NCI-H446 treated with DMSO at 0.1 percent for 48 hours (cell line): ENCODE data around the gene KLF2.

Experiments
- DNase-seq: peaks from one replicate; lab custom pipeline; 2025; lab: John Stamatoyannopoulos, UW

KLF2 gene

DNA sequence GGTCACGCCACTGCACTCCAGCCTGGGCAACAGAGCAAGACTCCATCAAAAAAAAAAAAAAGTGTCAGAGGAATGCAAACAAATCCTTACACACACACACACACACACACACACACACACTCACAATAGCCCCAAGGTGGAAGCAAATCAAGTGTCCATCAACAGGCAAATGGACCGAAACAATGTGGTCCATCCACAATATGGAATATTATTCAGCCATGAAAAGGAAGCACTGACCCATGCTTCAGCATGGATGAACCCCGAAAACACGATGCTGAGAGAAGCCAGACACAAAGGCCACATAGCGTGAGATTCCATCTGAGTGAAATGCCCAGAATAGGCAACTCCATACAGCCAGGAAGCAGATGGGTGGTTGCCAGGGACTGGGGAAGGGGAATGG, 16.5 kb upstream of the KLF2 start:
- DNase-seq = no peak

- DNase-seq = no peak
These were observed 15.0 kb upstream of the KLF2 start for GRCh38 chr19:16309643-16310042.

GRCh38 chr19:16315825-16316505, 8.7 kb upstream of the KLF2 start:
- no peak for DNase-seq

- no peak for DNase-seq
These were observed 8.1 kb upstream of the KLF2 start for GRCh38 chr19:16316506-16316882.

DNA sequence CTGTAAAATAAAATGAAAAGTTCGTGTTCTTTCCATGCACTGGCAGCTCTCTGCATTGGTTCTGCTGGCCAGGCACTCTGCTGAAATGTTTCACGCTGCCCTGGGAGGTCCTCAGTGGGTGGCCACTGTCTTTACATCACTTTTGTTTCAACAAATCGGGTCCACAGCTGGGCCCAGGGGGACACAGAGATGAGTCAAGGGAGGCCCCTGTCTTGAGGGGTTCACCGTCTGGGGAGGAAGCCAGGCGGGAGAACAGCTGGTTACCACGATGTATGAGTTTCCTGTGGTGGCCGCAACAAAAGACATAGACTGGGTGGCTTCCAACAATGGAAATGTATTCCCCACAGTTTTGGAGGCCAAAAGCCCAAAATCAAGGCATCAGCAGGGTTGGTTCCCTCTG, 5.1 kb upstream of the KLF2 start:
- DNase-seq = no peak

DNA sequence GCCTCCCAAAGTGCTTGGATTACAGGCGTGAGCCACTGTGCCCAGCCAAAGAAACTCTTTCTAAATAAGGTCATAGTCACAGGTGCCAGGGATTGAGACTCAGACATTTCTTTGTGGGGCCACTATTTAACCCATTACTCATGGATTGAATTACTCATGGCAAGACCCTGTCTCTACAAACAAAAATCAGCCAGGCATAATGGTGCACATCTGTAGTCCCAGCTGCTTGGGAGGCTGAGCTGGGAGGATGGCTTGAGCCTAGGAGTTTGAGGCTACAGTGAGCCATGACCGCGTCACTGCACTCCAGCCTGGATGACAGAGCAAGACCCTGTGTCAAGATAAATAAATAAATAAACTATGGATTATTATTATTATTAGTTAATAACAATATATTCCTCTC, 3.6 kb upstream of the KLF2 start:
- DNase-seq = no peak

DNA sequence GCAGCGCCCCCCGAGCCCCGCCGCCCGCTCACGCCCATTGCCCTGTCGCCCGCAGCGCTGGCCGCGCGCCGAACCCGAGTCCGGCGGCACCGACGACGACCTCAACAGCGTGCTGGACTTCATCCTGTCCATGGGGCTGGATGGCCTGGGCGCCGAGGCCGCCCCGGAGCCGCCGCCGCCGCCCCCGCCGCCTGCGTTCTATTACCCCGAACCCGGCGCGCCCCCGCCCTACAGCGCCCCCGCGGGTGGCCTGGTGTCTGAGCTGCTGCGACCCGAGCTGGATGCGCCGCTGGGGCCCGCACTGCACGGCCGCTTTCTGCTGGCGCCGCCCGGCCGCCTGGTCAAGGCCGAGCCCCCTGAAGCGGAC, 518 bp downstream of the KLF2 start:
- no peak for DNase-seq

DNA sequence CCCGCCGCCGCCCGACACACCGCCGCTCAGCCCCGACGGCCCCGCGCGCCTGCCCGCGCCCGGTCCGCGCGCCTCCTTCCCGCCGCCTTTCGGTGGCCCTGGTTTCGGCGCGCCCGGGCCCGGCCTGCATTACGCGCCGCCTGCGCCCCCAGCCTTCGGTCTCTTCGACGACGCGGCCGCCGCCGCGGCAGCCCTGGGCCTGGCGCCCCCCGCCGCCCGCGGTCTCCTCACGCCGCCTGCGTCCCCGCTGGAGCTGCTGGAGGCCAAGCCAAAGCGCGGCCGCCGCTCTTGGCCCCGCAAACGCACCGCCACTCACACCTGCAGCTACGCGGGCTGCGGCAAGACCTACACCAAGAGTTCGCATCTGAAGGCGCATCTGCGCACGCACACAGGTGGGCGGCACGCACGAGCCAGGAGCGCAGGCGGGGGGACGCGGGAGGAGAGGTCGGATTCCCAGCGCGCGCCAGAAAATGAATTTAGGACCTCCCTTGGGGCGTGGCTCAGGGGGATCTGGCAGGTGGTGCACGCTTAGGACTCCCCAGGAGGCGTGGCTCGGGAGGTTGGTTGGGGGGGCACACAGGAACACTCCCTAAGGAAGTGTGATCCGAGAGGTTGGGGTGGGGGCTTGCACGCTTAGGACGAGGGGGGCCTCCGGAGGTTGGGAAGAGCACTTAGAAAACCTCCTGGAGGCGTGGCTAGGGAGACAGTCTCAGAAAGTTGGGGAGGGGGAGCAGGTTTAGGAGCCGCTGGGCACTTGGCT, 1.2 kb downstream of the KLF2 start:
- DNase-seq = no peak

- DNase-seq = no peak
These were observed 2.0 kb downstream of the KLF2 start for GRCh38 chr19:16326401-16327168.

DNA sequence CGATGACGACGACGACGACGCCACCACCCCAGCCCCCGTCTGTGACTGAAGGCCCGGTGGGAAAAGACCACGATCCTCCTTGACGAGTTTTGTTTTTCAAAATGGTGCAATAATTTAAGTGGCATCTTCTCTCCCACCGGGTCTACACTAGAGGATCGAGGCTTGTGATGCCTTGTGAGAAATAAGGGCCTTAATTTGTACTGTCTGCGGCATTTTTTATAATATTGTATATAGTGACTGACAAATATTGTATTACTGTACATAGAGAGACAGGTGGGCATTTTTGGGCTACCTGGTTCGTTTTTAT, 2.5 kb downstream of the KLF2 start:
- DNase-seq = no peak

DNA sequence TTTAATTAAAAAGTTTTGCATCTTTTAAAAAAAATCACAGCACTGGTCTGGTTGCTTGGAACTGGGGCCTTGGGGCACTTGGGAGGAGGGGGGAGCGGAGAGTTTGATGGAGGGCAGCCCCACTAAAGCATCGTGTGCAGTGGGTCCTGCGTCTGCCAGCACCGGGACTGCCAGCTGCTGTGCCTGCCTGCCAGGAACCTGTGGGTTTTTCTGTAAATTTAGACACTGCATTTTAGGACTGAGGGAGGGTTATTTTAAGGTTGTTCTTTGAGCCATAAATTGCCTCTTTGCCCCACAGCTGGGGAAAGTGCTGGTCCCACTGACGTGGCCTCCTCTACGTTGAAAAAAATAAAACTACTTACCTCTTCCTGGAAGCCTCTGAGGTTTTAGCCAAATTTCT, 2.9 kb downstream of the KLF2 start:
- DNase-seq = no peak

- DNase-seq = no peak
These were observed 3.5 kb downstream of the KLF2 start for GRCh38 chr19:16327911-16328823.

- no peak for DNase-seq
These were observed 4.3 kb downstream of the KLF2 start for GRCh38 chr19:16328824-16329482.

DNA sequence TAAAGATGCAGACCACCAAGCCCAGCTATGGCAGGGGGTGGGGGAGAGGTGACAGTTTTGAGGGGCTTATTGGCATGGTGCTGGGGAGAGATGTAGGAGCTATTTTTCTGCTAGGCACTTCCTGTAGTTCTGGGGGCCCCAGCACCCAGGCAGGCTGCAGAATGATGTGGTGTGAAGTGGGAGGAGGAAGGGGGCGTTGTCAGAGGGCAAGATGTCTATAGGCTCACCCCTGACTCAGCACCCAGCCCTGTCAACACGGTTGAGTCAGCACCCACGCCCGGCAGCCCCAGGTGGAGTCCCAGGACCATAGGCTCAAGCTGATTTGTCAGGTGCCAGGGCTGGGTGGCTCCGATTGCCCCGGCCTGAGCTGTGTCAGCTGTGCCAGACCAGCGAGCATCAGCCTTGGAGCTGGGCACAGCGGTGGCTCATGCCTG, 5.8 kb downstream of the KLF2 start:
- no peak for DNase-seq

- DNase-seq = no peak
These were observed 6.4 kb downstream of the KLF2 start for GRCh38 chr19:16330806-16331690.

- DNase-seq = no peak
These were observed 8.5 kb downstream of the KLF2 start for GRCh38 chr19:16333001-16333586.

DNA sequence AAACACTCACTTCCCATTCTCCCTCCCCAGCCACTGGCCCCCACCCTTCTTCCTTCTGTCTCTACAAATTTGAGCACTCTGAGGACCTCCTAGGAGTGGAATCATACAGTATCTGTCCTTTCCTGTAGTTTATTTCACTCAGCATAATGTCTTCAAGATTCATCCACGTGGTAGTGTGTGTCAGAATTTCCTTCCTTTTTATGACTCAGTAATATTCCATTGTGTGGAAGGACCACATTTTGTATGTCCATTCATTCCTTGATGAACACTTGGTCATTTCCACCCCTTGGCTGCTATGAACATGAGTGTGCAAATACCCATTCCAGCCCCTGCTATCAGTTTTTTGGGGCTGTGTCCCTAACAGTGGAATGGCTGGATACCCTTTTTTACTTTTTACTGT, 9.8 kb downstream of the KLF2 start:
- DNase-seq = no peak

GRCh38 chr19:16335226-16335625, 10.6 kb downstream of the KLF2 start:
- DNase-seq = no peak

DNA sequence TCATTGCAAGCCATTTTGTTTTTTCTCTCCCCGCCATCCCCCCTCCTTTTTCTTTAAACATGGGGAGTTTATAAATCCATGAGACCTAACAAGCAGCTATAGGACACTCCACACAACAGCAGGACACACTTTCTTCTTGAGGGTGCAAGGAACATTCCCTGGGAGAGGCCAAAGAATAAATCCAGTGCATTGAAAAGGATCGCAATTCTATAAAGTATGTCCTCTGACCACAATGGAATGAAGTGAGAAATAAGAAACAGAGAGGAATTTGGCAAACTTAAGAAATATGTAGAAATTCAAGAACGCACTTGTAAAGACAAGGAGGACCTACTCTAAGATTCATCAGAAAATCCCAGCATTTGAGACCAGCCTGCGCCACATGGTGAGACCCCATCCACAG, 11.9 kb downstream of the KLF2 start:
- DNase-seq = no peak

GRCh38 chr19:16337809-16338469, 13.3 kb downstream of the KLF2 start:
- no peak for DNase-seq
